HepG2 (cell line): ENCODE data around the gene ZFP28. TPM values are rescaled to one million over a fixed set of nuclear protein-coding genes. Genes with fewer than 3 reads are reported as not detected.
A peak's percentile ranks its signal among the peaks of the same experiment; 100 is the strongest.

Source experiments
- ATAC-seq: fragments of 200-7000 bp; cut with Tn5 transposase; 3 replicates; pipeline ENCODE4 v1.9.1; 2020; ENCODE audit warnings: mild to moderate bottlenecking, moderate library complexity
- BruUV-seq: library from RNA; stranded (reverse); fragments of 400-500 nt; replicated peaks from 2 replicates; lab custom pipeline; 2021; lab: Mats Ljungman, UMichigan
- CTCF ChIA-PET: fragments of 300-600 bp; formaldehyde crosslinking; extraction: SDS; loops from one replicate; lab custom pipeline; 2021; ENCODE audit warnings: low total read pairs, inconsistent platforms, low intra/inter-chr PET ratio; lab: Yijun Ruan, JAX
- POLR2A ChIA-PET: fragments of 350-600 bp; sonication (Branson Sonifier 250); formaldehyde crosslinking; loops from one replicate; lab custom pipeline; 2020; ENCODE audit warnings: antibody characterized with exemption, inconsistent platforms; lab: Yijun Ruan, JAX
- DNase-seq: peaks from one replicate; pipeline ENCODE4 v3.0.0-alpha.2; 2015; ENCODE audit warnings: low spot score
- FAIRE-seq: peaks from 3 replicates; lab custom pipeline; 2011; peaks lifted over from hg19 to GRCh38; lab: Jason Lieb, UNC
- H2AFZ ChIP-seq: one replicate; pipeline ENCODE4 v1.6.1; 2011; ENCODE audit warnings: low read length, inconsistent platforms
- H3K27ac ChIP-seq: fragments of 300-600 bp; 3 replicates; pipeline ENCODE4 v1.8.0; 2011; ENCODE audit warnings: mixed run types, mild to moderate bottlenecking, mixed read lengths, low read length, inconsistent platforms; ENCODE audit not compliant: insufficient read depth; ENCODE audit errors: extremely low read length
- H3K27me3 ChIP-seq, 2 experiments: fragments of 200-600 bp in 1 of 2; 2 replicates in 1 of 2; 3 replicates in 1 of 2; pipeline versions ENCODE4 v1.6.0 to v1.8.0; 2011; ENCODE audit warnings: low read length in 2 of 2, mild to moderate bottlenecking in 2 of 2, moderate library complexity in 2 of 2, inconsistent platforms in 1 of 2; ENCODE audit not compliant: insufficient read depth in 2 of 2, control insufficient read depth in 1 of 2
- H3K36me3 ChIP-seq, 2 experiments: fragments of 200-600 bp in 1 of 2; replicated peaks in 1 of 2; 2 replicates in 1 of 2; 3 replicates in 1 of 2; pipeline versions ENCODE4 v1.5.1 to v1.8.0; 2011; ENCODE audit warnings: low read length in 2 of 2, inconsistent platforms in 1 of 2; ENCODE audit not compliant: insufficient read depth in 2 of 2, control insufficient read depth in 1 of 2
- H3K4me1 ChIP-seq: 2 replicates; pipeline ENCODE4 v1.5.1; 2012; ENCODE audit warnings: low read length, inconsistent platforms; ENCODE audit not compliant: insufficient read depth
- H3K4me2 ChIP-seq: 2 replicates; pipeline ENCODE4 v1.6.0; 2011; ENCODE audit warnings: low read depth, low read length, inconsistent platforms
- H3K4me3 ChIP-seq, 3 experiments: fragments of 200-600 bp in 1 of 3; sonication (generic), shearing (Covaris generic) in 1 of 3; replicated peaks in 1 of 3; 2 replicates each; pipeline ENCODE4 v1.5.1; 2011 to 2016; ENCODE audit warnings: low read length in 3 of 3, inconsistent platforms in 2 of 3, low read depth in 2 of 3, mild to moderate bottlenecking in 2 of 3, control low read depth in 1 of 3, mixed read lengths in 1 of 3; ENCODE audit not compliant: insufficient read depth in 1 of 3
- H3K79me2 ChIP-seq: one replicate; pipeline ENCODE4 v1.6.1; 2011; ENCODE audit warnings: low read length, inconsistent platforms; ENCODE audit not compliant: insufficient read depth
- H3K9ac ChIP-seq: 2 replicates; pipeline ENCODE4 v1.6.0; 2011; ENCODE audit warnings: mild to moderate bottlenecking, low read depth, low read length, inconsistent platforms; ENCODE audit not compliant: insufficient read depth
- H3K9me3 ChIP-seq: 2 replicates; pipeline ENCODE4 v1.5.1; 2012; ENCODE audit warnings: mild to moderate bottlenecking, low read length
- H4K20me1 ChIP-seq: 2 replicates; pipeline ENCODE4 v1.6.0; 2011; ENCODE audit warnings: inconsistent platforms, mild to moderate bottlenecking, low read length, moderate library complexity; ENCODE audit not compliant: insufficient read depth
- AFF4 ChIP-seq: sonication (generic); formaldehyde crosslinking; IDR thresholded peaks from 2 replicates; pipeline ENCODE4 v1.4.0; 2020; ENCODE audit warnings: missing genetic modification reagents
- GLI4 ChIP-seq: sonication (generic); formaldehyde crosslinking; IDR thresholded peaks from 2 replicates; pipeline ENCODE4 v1.5.1; 2020; ENCODE audit warnings: missing genetic modification reagents, mild to moderate bottlenecking, moderate library complexity, borderline replicate concordance
- GPN1 ChIP-seq: sonication (generic); formaldehyde crosslinking; IDR thresholded peaks from 2 replicates; pipeline ENCODE4 v1.5.1; 2020; ENCODE audit warnings: missing genetic modification reagents, borderline replicate concordance
- POLR2A ChIP-seq, 2 experiments: IDR thresholded peaks; 2 replicates each; pipeline ENCODE4 v1.6.1; 2011; ENCODE audit warnings: low read depth in 2 of 2, low read length in 2 of 2, mild to moderate bottlenecking in 1 of 2, moderate library complexity in 1 of 2; ENCODE audit not compliant: insufficient read depth in 1 of 2
- SMAD9 ChIP-seq: sonication (generic); formaldehyde crosslinking; IDR thresholded peaks from 2 replicates; pipeline ENCODE4 v1.5.1; 2020; ENCODE audit warnings: mild to moderate bottlenecking, missing genetic modification reagents
- TRIM24 ChIP-seq: sonication (generic); formaldehyde crosslinking; IDR thresholded peaks from 2 replicates; pipeline ENCODE4 v1.8.0; 2022; ENCODE audit warnings: mild to moderate bottlenecking, missing genetic modification reagents
- ZIK1 ChIP-seq: sonication (generic); formaldehyde crosslinking; IDR thresholded peaks from 2 replicates; pipeline ENCODE4 v1.5.0; 2020; ENCODE audit warnings: mild to moderate bottlenecking, low read depth, missing genetic modification reagents, borderline replicate concordance
- ZNF230 ChIP-seq: sonication (generic); formaldehyde crosslinking; IDR thresholded peaks from 2 replicates; pipeline ENCODE4 v1.4.0; 2020; ENCODE audit warnings: mild to moderate bottlenecking, missing genetic modification reagents
- ZNF256 ChIP-seq: sonication (generic); formaldehyde crosslinking; conservative IDR thresholded peaks from 2 replicates; pipeline ENCODE4 v1.4.0; 2020; ENCODE audit warnings: missing genetic modification reagents
- ZNF362 ChIP-seq: sonication (generic); formaldehyde crosslinking; IDR thresholded peaks from 2 replicates; pipeline ENCODE4 v1.4.0; 2020; ENCODE audit warnings: missing genetic modification reagents, mild to moderate bottlenecking, borderline replicate concordance
- ZNF414 ChIP-seq: sonication (generic); formaldehyde crosslinking; IDR thresholded peaks from 2 replicates; pipeline ENCODE4 v1.5.0; 2020; ENCODE audit warnings: missing genetic modification reagents
- ZNF496 ChIP-seq: sonication (generic); formaldehyde crosslinking; IDR thresholded peaks from 2 replicates; pipeline ENCODE4 v1.8.1; 2023; ENCODE audit warnings: mild to moderate bottlenecking, moderate library complexity, missing genetic modification reagents; ENCODE audit not compliant: insufficient replicate concordance
- ZNF530 ChIP-seq: sonication (generic); formaldehyde crosslinking; IDR thresholded peaks from 2 replicates; pipeline ENCODE4 v1.5.0; 2020; ENCODE audit warnings: low read depth, mild to moderate bottlenecking, missing genetic modification reagents
- WGBS: methylation state at CpG from one replicate; pipeline ENCODE4 v1.1.6; 2017; ENCODE audit warnings: low lambda C conversion rate; 5-methylcytosine and 5-hydroxymethylcytosine counted together
- in situ Hi-C: cut with HindIII; loops from 2 replicates; pipeline ENCODE4 v1.10.0; 2017; ENCODE audit warnings: low pct_unique_long_range_greater_than_20kb; ENCODE audit not compliant: extremely low pct_ligation_motif_present
- intact Hi-C: fragments of 100-400 bp; cut with micrococcal nuclease; formaldehyde crosslinking; loops from one replicate; pipeline ENCODE4 v1.10.0; 2022; ENCODE audit not compliant: unreplicated experiment
- polyA plus RNA-seq, 8 experiments: library from polyadenylated mRNA; depleted of rRNA in 3 of 8; stranded (reverse) in 7 of 8; unstranded in 1 of 8; fragments of >200 nt; fragmentation: Illumina TruSeq in 4 of 8; extraction: Trizol in 4 of 8; gene quantifications; 2 replicates each; pipeline versions ENCODE4 v1.2.1 to v1.2.3, GENCODE V29; 2011 to 2016; ENCODE audit warnings: low read depth in 4 of 8, missing spikeins in 1 of 8, mixed read lengths in 1 of 8; ENCODE audit not compliant: insufficient read depth in 1 of 8
- total RNA-seq, 5 experiments: library from RNA; depleted of rRNA; stranded (reverse); fragments of >200 nt; fragmentation: Illumina TruSeq; extraction: Trizol; gene quantifications; 2 replicates each; pipeline ENCODE4 v1.2.3, GENCODE V29; 2016; ENCODE audit warnings: low read depth in 1 of 5
- TF ChIP-seq, protein P1 (sequence below): sonication (generic); formaldehyde crosslinking; IDR thresholded peaks from 2 replicates; pipeline ENCODE4 v1.4.0; 2020; ENCODE audit warnings: mild to moderate bottlenecking, low read depth, missing genetic modification reagents
- TF ChIP-seq, protein P2 (sequence below): sonication (generic); formaldehyde crosslinking; IDR thresholded peaks from 2 replicates; pipeline ENCODE4 v1.4.0; 2020; ENCODE audit warnings: mild to moderate bottlenecking, missing genetic modification reagents

ZFP28 gene
- total and polyA plus RNA-seq, 2 of the 13 experiments (the other 11 are each of a cell fraction or from before 2014, with no cell fraction given): not detected

DNA sequence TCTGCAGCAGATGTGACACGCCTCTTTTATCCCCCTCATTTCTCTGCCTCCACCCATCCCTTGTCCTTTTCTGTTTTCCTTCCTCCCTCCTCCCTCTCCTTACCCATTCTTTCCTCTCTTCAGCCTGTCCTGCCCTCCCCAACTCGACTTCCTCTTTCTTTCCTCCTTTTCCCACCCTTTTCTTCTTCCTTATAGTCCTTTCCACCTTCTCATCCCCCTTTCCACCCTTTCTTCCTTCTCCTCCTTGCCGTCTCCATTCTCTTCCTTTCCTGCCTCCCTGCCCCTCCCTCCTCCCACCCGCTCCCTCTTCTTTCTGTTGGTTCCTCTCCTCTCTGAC, 55.7 kb downstream of the ZFP28 start:
- FAIRE-seq (no peak), ATAC-seq (no peak), DNase-seq (no peak)
- intact Hi-C loops: no loop called here
- Histone ChIP-seq H2AFZ (peak overlapping the region; percentile 77), H3K36me3 (no peaks in the 10 kb centered on the region), H3K27me3 (no peaks in the 10 kb centered on the region; a peak in 1 of 5 replicates), H3K4me2 (peak overlapping the region; percentile 97; the same call in 1 of the 2 replicates), H4K20me1 (no peaks in the 10 kb centered on the region), H3K79me2 (peaks cover 9% of the 10 kb centered on the region), H3K4me3 (peak overlapping the region in 1 of 3 experiments; percentile 100; a peak in 1 of 6 replicates), H3K9ac (no peak overlapping the region), H3K9me3 (peaks cover 33% of the 10 kb centered on the region), H3K4me1 (peaks cover 17% of the 10 kb centered on the region), H3K27ac (no peak overlapping the region)
- ChIA-PET POLR2A (interaction anchor here (1.0 kb wide), 1 partner anchor 1087 kb away, joined by 3 read pairs; the partner anchor contains the start of gene ZNF551), CTCF (no interaction called here)
- WGBS: 48% methylated on average over 4 of the region's 4 CpGs
- no TSS peak for BruUV-seq
- in situ Hi-C loops: no loop called here
- no peak for TF ChIP-seq GPN1
- no peak for TF ChIP-seq ZNF530 (CRISPR knock-in tag)
- TF ChIP-seq AFF4 (CRISPR knock-in tag): no peak
- TF ChIP-seq POLR2A (IDR thresholded peaks at IDR 0.05; ENCODE audit: insufficient read depth in 1 of 2, low read depth in 2 of 2, low read length in 2 of 2): no peak
- TF ChIP-seq ZNF362 (CRISPR knock-in tag): no peak
- TF ChIP-seq, protein P1, sequence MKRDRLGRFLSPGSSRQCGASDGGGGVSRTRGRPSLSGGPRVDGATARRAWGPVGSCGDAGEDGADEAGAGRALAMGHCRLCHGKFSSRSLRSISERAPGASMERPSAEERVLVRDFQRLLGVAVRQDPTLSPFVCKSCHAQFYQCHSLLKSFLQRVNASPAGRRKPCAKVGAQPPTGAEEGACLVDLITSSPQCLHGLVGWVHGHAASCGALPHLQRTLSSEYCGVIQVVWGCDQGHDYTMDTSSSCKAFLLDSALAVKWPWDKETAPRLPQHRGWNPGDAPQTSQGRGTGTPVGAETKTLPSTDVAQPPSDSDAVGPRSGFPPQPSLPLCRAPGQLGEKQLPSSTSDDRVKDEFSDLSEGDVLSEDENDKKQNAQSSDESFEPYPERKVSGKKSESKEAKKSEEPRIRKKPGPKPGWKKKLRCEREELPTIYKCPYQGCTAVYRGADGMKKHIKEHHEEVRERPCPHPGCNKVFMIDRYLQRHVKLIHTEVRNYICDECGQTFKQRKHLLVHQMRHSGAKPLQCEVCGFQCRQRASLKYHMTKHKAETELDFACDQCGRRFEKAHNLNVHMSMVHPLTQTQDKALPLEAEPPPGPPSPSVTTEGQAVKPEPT (CRISPR knock-in tag): no peak
- no peak for TF ChIP-seq ZNF414 (CRISPR knock-in tag)
- TF ChIP-seq, protein P2, sequence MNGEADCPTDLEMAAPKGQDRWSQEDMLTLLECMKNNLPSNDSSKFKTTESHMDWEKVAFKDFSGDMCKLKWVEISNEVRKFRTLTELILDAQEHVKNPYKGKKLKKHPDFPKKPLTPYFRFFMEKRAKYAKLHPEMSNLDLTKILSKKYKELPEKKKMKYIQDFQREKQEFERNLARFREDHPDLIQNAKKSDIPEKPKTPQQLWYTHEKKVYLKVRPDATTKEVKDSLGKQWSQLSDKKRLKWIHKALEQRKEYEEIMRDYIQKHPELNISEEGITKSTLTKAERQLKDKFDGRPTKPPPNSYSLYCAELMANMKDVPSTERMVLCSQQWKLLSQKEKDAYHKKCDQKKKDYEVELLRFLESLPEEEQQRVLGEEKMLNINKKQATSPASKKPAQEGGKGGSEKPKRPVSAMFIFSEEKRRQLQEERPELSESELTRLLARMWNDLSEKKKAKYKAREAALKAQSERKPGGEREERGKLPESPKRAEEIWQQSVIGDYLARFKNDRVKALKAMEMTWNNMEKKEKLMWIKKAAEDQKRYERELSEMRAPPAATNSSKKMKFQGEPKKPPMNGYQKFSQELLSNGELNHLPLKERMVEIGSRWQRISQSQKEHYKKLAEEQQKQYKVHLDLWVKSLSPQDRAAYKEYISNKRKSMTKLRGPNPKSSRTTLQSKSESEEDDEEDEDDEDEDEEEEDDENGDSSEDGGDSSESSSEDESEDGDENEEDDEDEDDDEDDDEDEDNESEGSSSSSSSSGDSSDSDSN (CRISPR knock-in tag): no peak
- no peak for TF ChIP-seq ZNF230 (CRISPR knock-in tag)
- no peak for TF ChIP-seq ZIK1 (CRISPR knock-in tag)
- no peak for TF ChIP-seq ZNF496 (CRISPR knock-in tag)
- no peak for TF ChIP-seq TRIM24
- no peak for TF ChIP-seq SMAD9 (CRISPR knock-in tag)
- no peak for TF ChIP-seq GLI4 (CRISPR knock-in tag)
- no peak for TF ChIP-seq ZNF256 (CRISPR knock-in tag)
